Activated CD4-positive, CD25-positive, alpha-beta regulatory T cell treated with anti-CD3 and anti-CD28 coated beads, Interleukin-2, amount 50 U/mL, for 16 hours (primary cell): ENCODE data around the gene NRG3.

Experiments
- DNase-seq: peaks from one replicate; pipeline ENCODE4 v3.0.0-alpha.2; 2020; ENCODE audit warnings: low read depth, low spot score

Gene NRG3

GRCh38 chr10:82813856-82814255 is 938.9 kb downstream of the NRG3 start:
- no peak for DNase-seq

GRCh38 chr10:82814635-82815034 is 939.6 kb downstream of the NRG3 start:
- no peak for DNase-seq

GRCh38 chr10:82815680-82816079 is 940.7 kb downstream of the NRG3 start:
- no peak for DNase-seq

- no peak for DNase-seq
These were observed 942.9 kb downstream of the NRG3 start for GRCh38 chr10:82817676-82818422.

DNA sequence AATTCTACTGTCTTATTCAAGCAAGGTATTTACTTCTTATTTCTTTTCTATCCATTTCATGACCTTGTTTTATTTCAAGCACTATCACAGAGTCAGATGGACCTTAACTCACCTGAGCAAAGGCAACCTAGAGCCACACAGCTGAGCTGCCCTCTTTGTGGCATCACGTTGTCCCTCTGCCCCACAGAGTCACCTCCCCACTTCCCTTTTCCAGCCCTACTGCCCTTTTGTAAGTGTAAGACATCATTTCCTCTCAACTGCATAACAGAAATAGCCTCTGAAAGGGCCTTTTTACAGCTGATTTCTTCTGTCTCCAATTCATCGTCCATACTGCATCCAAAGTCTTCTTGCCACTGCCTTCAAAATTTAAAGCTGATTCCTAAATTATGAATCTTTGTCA is 946.0 kb downstream of the NRG3 start:
- DNase-seq = no peak

DNA sequence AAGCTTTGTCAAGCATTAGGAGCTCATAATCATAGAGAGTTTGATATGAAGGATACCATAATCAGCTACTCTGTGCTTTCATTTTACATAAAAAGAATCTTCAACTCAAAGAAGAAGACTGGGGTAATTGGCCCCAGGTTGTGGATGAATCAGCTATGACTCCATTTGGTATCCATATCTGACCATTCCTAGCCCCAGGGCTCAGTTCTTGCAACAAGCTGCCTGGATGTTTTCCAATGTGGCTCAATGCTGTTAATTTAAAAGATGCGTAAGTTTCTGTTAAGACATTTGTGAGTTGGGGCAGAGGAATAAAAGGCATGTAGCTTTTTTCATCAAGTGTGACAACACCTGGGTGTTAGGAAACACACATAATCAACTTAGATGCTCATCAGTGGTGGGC is 951.1 kb downstream of the NRG3 start:
- DNase-seq = no peak

- DNase-seq = no peak
These were observed 952.9 kb downstream of the NRG3 start for GRCh38 chr10:82827901-82828300.

DNA sequence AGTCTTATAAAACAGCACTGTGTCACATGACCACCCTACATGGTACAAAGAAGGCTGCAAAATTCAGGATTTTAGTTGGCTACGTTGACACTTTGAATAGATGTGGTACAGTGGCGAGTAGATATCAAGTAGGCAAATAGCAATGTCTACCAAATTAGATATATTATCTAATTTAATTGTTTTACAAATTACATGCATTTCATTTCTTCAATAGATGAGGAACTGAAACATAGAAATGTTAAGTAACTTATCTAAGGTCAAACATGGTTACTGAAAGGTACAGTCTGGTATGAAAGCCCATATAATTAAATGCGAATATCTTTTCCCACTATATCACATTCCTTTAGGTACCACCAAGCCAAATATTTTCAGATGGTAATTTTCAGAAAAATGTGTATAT is 972.2 kb downstream of the NRG3 start:
- DNase-seq = no peak

DNA sequence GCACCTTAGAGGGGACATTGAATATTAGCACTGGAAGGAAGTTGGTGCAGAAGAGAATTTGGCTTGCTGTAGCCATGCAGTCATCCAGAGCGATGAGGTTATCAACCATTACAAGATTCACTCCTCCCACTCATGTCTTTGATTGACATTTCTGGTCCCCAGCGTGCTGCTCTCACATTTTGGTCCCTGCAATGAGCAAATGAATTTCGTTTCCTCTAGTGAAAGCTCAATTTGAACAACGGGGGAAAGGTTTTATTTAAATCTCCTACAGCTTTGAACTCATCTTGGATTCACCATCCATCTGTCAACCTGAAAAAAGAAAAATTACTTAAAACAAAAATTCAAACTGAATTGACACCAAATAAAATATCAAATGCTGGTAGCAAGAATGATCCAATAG is 975.2 kb downstream of the NRG3 start:
- DNase-seq = no peak

- no peak for DNase-seq
These were observed 982.1 kb downstream of the NRG3 start for GRCh38 chr10:82856957-82857613.

DNA sequence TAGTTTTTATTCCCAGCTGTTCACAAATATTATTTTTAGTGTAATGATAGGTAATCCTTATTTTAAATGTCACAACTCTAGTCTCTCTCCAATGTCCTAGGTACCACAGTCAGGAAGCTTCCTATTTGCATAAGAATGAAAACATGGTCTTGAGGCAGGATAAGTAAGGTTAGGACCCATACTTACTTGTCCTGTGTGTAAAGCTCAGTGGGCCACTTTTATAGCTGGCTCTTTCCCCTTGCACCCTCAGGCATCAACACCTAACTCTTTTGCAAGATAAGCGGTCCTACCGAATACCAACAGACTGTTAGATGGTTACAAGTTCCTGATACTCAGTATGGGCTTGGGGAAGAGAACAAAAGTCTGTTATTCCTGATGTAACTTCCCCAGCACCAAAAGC is 986.9 kb downstream of the NRG3 start:
- DNase-seq = no peak

DNA sequence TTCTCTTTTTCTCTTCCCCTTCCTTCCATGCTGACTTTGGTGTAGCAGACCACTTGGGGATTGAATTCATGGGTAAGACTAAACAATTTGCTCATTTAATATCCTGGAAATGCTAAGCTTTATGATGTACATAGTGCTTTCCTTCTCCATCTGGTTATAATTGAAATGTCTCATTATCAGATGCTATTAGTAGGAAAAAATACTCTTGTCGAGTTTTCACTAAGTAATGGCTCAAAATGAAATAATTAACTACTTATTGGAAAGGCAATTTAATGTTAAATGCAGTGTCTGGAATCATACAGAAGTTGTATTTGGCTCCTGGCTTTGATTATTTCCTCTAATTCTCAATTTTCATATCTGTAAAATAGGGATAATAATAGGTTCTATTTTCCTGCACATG is 990.4 kb downstream of the NRG3 start:
- no peak for DNase-seq

DNA sequence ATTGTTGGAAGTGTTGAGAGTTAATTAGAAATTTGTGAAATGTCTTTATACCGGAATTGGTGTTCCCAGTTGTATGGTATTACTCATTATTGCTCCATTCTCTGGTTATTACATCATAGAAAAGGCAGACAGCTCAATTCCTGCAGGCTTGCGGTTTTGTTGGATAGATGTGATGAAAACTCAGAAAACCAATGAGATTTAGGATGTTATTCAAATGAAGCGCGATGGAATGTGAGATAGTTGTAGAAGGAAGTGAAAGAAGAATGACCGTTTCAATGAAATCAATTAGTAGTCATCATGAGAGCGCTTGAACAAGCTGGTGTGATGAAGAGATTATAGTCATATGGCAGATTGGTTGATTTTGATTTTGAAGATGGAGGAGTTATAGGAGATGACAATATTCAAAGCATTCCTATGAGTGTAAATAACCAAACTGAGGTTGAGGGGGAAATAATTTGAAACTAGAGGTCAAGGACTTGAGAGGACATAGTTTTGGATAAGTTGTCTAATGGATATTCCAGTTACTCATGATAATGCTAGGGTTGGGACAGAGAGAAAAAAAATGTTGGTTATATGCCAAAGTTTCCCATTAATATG is 991.5 kb downstream of the NRG3 start:
- no peak for DNase-seq

DNA sequence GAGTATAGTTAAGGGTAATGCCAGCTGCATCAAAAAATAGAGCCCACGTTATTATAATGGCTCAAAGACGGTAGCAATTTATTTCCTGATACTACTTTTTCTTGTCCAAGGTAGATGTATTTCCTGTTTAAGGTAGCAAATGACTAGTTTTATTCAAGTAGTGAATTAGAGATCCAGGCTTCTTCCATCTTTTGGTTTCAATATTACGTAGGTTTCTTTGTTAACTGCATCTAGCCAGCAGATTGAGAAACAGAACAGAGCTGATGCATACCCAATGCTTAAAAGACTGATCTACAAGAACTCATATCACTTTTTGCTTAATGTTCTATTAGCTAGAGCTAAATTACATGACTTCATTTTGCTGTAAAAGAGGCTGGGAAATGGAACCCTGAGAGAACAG is 992.1 kb downstream of the NRG3 start:
- no peak for DNase-seq

DNA sequence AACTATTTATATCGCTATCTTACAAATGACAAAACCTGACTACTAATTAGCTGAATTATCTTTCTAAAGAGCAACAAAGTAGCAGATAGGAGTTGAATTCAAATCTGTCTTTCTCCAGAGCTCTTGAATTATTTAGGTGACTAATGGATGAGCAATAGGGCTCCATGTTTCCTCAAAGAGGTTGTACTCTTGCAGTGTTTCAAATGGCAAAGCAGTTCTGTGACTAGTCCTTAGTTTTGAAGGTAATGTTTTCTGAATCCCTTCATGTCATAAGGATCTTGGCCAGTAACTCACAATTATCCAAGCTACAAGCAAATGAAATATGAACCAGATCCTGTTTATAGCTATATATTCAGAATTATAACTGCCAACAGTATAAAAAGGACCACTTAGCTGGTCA is 999.7 kb downstream of the NRG3 start:
- DNase-seq = no peak

GRCh38 chr10:82880776-82881290 is 1005.8 kb downstream of the NRG3 start:
- DNase-seq = no peak

DNA sequence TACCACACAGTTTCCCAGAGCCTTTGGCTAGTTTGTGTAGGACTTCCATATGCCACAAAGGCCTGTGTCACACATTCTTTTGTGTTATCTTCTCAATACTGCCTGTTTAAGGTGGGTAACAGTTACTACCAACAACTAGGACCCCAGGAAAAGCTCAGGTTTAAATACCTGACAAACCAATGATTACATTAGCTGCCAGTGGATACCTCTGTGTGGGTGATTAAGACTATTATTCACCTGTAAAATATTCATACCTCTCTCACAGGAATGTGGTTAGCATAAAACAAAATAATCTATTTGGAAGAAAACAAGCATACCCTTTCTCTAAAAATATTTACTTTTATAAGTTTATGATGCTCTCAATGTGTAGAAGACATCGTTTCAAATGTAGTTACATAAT is 1007.7 kb downstream of the NRG3 start:
- DNase-seq = no peak

DNA sequence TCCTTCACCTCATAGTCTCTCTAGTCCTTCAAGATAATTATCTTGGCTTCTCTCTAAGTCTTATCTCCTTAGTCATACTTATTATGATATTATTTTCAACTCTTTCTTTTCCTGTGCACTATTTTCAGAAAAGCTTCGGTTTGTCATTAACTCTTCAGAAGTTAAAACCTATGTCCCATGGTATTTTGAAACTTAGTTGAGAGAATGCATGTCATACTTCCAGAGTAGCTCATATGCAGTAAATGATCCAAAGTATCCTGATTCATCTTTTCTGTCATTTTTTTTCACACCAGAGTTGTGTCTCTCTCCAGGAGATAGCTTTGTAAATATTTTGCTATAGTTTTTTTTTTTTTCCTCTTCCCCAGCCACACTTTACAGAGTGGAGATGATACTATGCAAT is 1008.6 kb downstream of the NRG3 start:
- DNase-seq = no peak

- no peak for DNase-seq
These were observed 1012.5 kb downstream of the NRG3 start for GRCh38 chr10:82887488-82887887.

DNA sequence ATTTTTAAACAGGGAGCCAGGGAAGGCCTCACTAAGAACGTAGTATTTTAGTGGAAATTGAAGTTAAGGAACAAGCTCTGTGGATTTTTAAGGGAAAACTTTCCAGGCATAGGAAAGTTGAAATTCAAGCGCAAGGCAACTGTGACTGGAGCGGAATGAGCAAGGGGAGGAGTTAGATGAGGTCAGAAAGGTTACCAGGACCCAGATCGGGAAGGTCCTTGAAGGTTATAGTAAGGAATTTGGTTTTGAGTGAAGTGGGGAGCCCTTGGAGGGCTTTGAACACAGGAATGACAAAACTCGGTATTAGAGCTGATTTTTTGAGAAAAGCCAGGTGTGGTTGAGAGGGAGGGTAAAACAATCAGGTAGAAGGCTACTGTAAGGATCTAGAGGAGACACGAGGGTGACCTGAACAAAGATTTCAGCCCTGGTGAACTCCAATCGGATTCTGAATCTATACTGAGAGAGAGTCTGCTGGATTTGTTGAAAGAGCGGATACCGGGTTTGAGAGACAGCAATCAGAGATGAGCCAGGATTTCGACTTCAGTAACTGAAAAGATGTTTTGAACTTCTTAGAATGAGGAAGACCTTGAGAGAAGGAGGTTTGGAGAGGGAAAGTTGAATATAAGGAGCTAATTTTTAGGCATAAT is 1013.9 kb downstream of the NRG3 start:
- DNase-seq = no peak

DNA sequence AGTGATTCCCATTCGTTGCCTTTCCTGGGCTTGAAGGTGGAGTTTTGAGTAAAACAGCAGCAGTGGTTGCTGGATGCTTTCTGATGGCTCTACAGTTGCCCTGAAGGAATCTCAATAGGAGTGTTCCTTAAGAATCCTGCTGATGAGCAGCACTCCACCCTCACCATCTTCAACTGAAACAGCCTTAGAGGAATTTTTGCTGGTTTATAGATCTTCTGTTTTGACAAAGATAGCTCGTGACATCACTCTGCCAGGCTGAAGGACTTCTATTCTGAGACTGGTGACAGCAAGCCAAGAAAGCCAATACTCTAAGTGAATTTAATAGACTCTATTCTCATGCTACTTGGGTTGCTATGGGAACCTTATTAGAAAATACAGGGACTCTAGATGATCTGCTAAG is 1014.7 kb downstream of the NRG3 start:
- no peak for DNase-seq

- DNase-seq = no peak
These were observed 1015.6 kb downstream of the NRG3 start for GRCh38 chr10:82890573-82890972.
